Tibial nerve (tissue), 4 donors: ENCODE results near the gene MFSD12.
"Not testable (repeated sequence)": the region's sequence is repeated elsewhere in the genome, so short reads cannot be mapped to it uniquely, and the experiment has no call there.

Experiments
- CTCF ChIP-seq, 5 experiments: fragments of 200-600 bp in 3 of 5; fragments of 450-650 bp in 2 of 5; sonication (generic) in 3 of 5; IDR thresholded peaks; one replicate each; pipeline ENCODE4 v1.5.1; 2016 to 2019; ENCODE audit warnings: antibody characterized with exemption in 5 of 5, mild to moderate bottlenecking in 3 of 5, moderate library complexity in 2 of 5
- EP300 ChIP-seq, 2 donors: sonication (generic); formaldehyde crosslinking; IDR thresholded peaks; one replicate each; pipeline ENCODE4 v1.6.1; 2017; ENCODE audit warnings: antibody characterized with exemption in 2 of 2, mild to moderate bottlenecking in 1 of 2
- POLR2A ChIP-seq, 2 donors: fragments of 450-650 bp; IDR thresholded peaks; one replicate each; pipeline ENCODE4 v1.6.1; 2017; ENCODE audit warnings: antibody characterized with exemption in 2 of 2, mild to moderate bottlenecking in 2 of 2, moderate library complexity in 2 of 2

DNA sequence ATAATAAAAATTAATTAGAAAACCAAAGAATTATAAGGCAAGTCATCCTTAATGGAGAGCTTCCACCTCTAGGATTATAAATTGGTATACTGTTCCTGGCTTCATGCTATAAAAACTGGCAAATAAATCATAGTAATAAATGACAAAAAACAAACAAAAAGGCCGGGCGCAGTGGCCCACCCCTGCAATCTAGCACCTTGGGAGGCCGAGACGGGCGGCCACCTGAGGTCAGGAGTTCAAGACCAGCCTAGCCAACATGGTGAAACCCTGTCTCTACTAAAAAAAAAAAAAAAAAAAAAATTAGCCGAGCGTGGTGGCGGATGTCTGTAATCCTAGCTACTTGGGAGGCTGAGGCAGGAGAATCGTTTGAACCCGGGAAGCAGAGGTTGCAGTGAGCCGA, 12.7 kb upstream of the MFSD12 start:
- not testable (repeated sequence) for TF ChIP-seq EP300, CTCF, POLR2A (IDR thresholded peaks at IDR 0.05)
